Neural cell (in vitro differentiated cells): ENCODE data around the gene PDE10A.

Experiments used
- CTCF ChIP-seq: fragments of 450-650 bp; IDR thresholded peaks from 2 replicates; pipeline ENCODE4 v1.5.1; 2014; ENCODE audit warnings: antibody characterized with exemption, mild to moderate bottlenecking, moderate library complexity; ENCODE audit not compliant: poor library complexity, severe bottlenecking
- EP300 ChIP-seq: fragments of 450-650 bp; conservative IDR thresholded peaks from 2 replicates; pipeline ENCODE4 v1.6.1; 2014; ENCODE audit warnings: antibody characterized with exemption, mild to moderate bottlenecking, moderate library complexity; ENCODE audit not compliant: poor library complexity, severe bottlenecking
- EZH2 ChIP-seq: fragments of 200-600, 300-800 bp; shearing (Covaris generic), sonication (generic); IDR thresholded peaks from 2 replicates; pipeline ENCODE4 v1.6.1; 2014; ENCODE audit warnings: antibody characterized with exemption, low read length, borderline replicate concordance, mild to moderate bottlenecking; ENCODE audit not compliant: insufficient read depth, poor library complexity, severe bottlenecking
- POLR2AphosphoS5 ChIP-seq: IDR thresholded peaks from 2 replicates; pipeline ENCODE4 v1.6.1; 2012
- RAD21 ChIP-seq: fragments of 450-650 bp; conservative IDR thresholded peaks from 2 replicates; pipeline ENCODE4 v1.6.1; 2014; ENCODE audit warnings: antibody characterized with exemption, mild to moderate bottlenecking, moderate library complexity

DNA sequence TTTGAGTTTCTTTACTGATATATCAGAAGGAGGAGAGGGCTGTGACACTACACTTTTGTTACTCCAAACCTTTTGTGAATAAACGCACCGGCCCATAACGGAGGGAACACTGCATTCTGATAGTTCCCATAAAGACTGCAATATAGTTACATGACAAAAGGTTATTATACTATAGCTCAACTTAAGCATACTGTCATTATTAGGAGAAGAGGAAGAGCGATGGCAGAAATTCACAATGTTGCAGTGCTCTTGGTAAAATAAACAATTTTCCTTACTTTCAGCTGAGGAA is 2.3 kb upstream of the PDE10A start:
- TF ChIP-seq CTCF (no peak), EZH2 (no peak), RAD21 (no peak), EP300 (no peak), POLR2AphosphoS5 (no peak)
